ENCODE measurements around the gene RBM27. TPM values are rescaled to one million over a fixed set of nuclear protein-coding genes. Genes with fewer than 3 reads are reported as not detected.
"Not testable (repeated sequence)": the region's sequence is repeated elsewhere in the genome, so short reads cannot be mapped to it uniquely, and the experiment has no call there.

RBM27 gene
- total RNA-seq, 2 donors from 2014 or later, result 34.0 to 35.8 TPM

DNA sequence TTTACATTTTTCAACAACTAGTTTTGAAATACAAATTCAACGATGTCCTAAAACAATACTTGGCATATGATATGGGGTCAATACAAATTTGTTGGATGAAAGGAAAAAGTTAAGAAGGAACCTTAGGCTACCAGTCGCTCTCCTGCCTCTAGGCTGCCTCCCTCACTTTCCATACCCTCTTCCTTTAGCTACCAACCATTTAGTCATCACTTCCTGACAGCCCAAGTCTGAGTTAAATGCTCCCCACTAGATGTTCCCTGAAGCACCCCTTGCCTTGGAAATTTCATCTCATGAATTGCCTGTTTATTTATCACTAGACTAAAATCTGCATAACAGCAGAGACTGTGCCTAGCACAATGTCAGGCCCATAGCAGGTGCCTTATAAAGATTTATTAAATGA, 18.2 kb upstream of the RBM27 start:
- Histone ChIP-seq H3K27me3 (replicated peaks; ENCODE audit: insufficient read depth) (no peaks in the 10 kb centered on the region), H3K27ac (no peak overlapping the region), H3K9me3 (no peaks in the 10 kb centered on the region), H3K4me1 (ENCODE audit: control insufficient read depth in 1 of 2, low read depth in 2 of 2) (peaks cover 10 to 17% of the 10 kb centered on the region in 2 donors), H3K36me3 (no peaks in the 10 kb centered on the region), H3K4me3 (no peak overlapping the region)
- ATAC-seq (ENCODE audit: insufficient number of reproducible peaks, low FRiP score, low read depth) (no peak), DNase-seq (ENCODE audit: low spot score) (no peak)
- TF ChIP-seq CTCF (IDR thresholded peaks at IDR 0.05), result no peak

DNA sequence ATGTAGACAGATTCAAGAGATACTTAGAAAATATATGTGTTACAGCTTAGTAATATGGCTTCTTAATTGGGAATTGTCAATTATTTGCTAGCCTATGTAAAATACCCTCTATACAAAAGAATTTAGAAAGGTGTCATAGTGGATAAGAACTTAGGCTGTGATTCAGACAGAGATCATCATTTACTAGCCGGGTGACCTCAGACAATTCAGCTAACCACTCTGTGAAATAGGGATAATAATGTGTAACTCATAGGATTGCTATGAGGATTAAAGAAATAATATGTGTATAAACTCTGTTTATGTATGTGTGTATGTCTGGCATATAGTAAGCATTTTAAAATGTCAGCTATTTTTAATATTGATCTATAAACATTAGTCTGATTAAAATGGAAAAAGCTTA, 15.0 kb upstream of the RBM27 start:
- Histone ChIP-seq H3K4me3 (no peak overlapping the region), H3K4me1 (ENCODE audit: control insufficient read depth in 1 of 2, low read depth in 2 of 2) (peaks cover 0 to under 1% of the 10 kb centered on the region in 2 donors), H3K27ac (no peak overlapping the region), H3K27me3 (replicated peaks; ENCODE audit: insufficient read depth) (no peaks in the 10 kb centered on the region), H3K9me3 (no peaks in the 10 kb centered on the region), H3K36me3 (no peaks in the 10 kb centered on the region)
- ATAC-seq (ENCODE audit: insufficient number of reproducible peaks, low FRiP score, low read depth) (no peak), DNase-seq (ENCODE audit: low spot score) (no peak)
- no peak for TF ChIP-seq CTCF (IDR thresholded peaks at IDR 0.05)

GRCh38 chr5:146192571-146193043, 10.8 kb upstream of the RBM27 start:
- H3K4me1 ChIP-seq (ENCODE audit: control insufficient read depth in 1 of 2, low read depth in 2 of 2), result no peaks in the 10 kb centered on the region
- H3K27ac ChIP-seq, result no peak overlapping the region
- ATAC-seq (ENCODE audit: insufficient number of reproducible peaks, low FRiP score, low read depth), result no peak
- H3K9me3 ChIP-seq, result no peaks in the 10 kb centered on the region
- no peak overlapping the region for H3K4me3 ChIP-seq
- DNase-seq (ENCODE audit: low spot score), result no peak
- no peaks in the 10 kb centered on the region for H3K36me3 ChIP-seq
- H3K27me3 ChIP-seq (replicated peaks; ENCODE audit: insufficient read depth), result no peaks in the 10 kb centered on the region
- no peak for TF ChIP-seq CTCF (IDR thresholded peaks at IDR 0.05)

DNA sequence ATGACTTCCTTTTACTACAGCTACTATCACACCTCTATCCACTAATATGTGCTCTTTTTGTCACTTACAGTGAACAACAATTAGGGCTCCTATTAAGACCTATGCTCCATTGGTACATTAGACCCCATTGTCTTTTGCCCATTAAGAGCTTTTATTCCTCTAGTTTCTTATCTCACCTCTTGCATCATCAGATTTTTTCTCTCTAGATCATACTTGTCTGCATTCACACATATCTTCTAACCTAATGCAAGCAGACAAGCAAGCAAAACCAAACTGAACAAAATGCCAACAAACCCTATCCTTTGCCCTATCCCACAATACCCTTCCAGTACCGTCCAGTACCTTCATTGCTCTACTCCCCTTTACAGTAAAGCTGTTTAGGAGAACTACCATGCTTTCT, 10.1 kb upstream of the RBM27 start:
- DNase-seq (ENCODE audit: low spot score), result no peak
- Histone ChIP-seq H3K27ac (no peak overlapping the region), H3K36me3 (no peaks in the 10 kb centered on the region), H3K27me3 (replicated peaks; ENCODE audit: insufficient read depth) (no peaks in the 10 kb centered on the region), H3K4me3 (no peak overlapping the region), H3K9me3 (no peaks in the 10 kb centered on the region), H3K4me1 (ENCODE audit: control insufficient read depth in 1 of 2, low read depth in 2 of 2) (no peaks in the 10 kb centered on the region)
- no peak for TF ChIP-seq CTCF (IDR thresholded peaks at IDR 0.05)
- no peak for ATAC-seq (ENCODE audit: insufficient number of reproducible peaks, low FRiP score, low read depth)

DNA sequence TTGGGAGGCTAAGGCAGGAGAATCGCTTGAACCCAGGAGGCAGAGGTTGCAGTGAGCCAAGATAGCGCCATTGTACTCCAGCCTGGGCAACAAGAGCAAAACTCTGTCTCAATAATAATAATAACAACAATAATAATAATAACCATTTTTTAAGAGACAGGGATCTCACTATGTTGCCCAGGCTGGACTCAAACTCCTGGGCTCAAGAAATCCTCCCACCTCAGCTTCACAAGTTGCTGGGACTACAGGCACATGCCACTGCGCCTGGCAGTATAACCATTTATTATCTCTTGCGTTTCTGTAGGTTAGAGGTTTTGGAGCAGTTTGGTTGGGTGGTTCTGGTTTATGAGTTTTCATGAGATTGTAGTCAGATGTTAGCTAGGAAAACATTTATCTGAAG, 8.4 kb upstream of the RBM27 start:
- H3K27ac ChIP-seq; H3K4me1 ChIP-seq (ENCODE audit: control insufficient read depth in 1 of 2, low read depth in 2 of 2); DNase-seq (ENCODE audit: low spot score); H3K9me3 ChIP-seq; H3K4me3 ChIP-seq; H3K36me3 ChIP-seq; H3K27me3 ChIP-seq (replicated peaks; ENCODE audit: insufficient read depth); ATAC-seq (ENCODE audit: insufficient number of reproducible peaks, low FRiP score, low read depth): not testable (repeated sequence)

DNA sequence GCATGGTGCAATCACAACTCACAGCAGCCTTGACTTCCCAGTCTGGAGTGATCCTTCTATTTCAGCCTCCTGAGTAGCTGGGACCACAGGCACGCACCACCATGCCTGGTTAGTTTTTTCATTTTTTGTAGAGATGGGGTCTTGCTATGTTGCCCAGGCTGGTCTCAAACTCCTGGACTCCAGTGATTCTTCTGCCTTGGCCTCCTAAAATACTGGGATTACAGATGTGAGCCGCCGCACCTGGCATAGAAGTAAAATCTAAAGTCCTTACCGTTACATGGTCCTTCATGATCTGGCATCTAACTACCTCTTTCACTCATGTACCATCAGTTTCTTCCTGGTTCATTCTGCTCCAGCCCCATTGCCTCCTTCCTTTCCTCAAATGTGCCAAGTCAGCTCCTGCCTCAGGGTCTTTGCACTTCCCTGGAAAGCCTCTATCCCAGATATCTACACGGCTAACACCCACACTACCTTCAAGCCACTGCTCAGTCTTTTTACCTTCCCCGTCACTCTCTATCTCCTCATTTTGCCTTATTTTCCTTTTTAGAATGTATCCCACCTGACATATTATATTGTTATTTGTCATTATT, 6.9 kb upstream of the RBM27 start:
- no peak for TF ChIP-seq CTCF (IDR thresholded peaks at IDR 0.05)
- Histone ChIP-seq H3K9me3 (no peaks in the 10 kb centered on the region), H3K36me3 (no peaks in the 10 kb centered on the region), H3K4me3 (no peak overlapping the region), H3K27ac (no peak overlapping the region), H3K4me1 (ENCODE audit: control insufficient read depth in 1 of 2, low read depth in 2 of 2) (no peaks in the 10 kb centered on the region), H3K27me3 (replicated peaks; ENCODE audit: insufficient read depth) (no peaks in the 10 kb centered on the region)
- DNase-seq (ENCODE audit: low spot score) (no peak), ATAC-seq (ENCODE audit: insufficient number of reproducible peaks, low FRiP score, low read depth) (no peak)

All from thoracic aorta (tissue), 2 donors.